Measurements from ENCODE around the gene TMEM163. TPM values are rescaled to one million over a fixed set of nuclear protein-coding genes. Genes with fewer than 3 reads are reported as not detected.

The TMEM163 gene
- total RNA-seq, 1 experiment from 2014 or later = 0.94 TPM

DNA sequence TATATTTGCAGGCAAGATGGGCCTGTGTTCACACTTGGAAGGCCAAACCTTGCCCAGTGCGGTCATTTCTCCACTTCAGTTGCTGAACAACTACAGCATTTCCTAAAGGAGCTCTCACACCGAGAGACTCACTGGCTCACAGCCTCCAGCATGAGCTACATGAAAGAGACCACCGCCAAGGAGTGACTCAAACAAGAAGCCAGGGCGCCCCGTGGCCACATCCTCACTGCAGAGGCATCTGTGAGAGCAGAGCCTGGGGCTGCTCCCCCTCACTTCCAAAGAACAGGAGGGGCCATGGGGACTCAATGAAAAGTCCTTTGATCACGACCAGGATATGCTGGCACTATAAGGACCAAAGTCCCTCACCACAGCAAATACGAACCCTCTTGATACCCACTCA is 50.0 kb downstream of the TMEM163 start:
- H3K36me3 Mint-ChIP-seq = no peaks in the 10 kb centered on the region
- POLR2A ChIA-PET = no interaction called here
- CTCF ChIA-PET = no interaction called here
- no peak overlapping the region for H3K4me3 Mint-ChIP-seq
- no peak overlapping the region for H3K27ac Mint-ChIP-seq
- H3K9me3 Mint-ChIP-seq = peaks cover 5% of the 10 kb centered on the region; the same call in 1 of the 2 replicates
- no peak for DNase-seq (ENCODE audit: low spot score)
- H3K4me1 Mint-ChIP-seq = peaks cover 15% of the 10 kb centered on the region
- no peaks in the 10 kb centered on the region for H3K27me3 Mint-ChIP-seq (ENCODE audit: low read depth)
- ATAC-seq = no peak
- no peak for TF ChIP-seq MYBL2 (CRISPR knock-in tag; IDR thresholded peaks at IDR 0.05)
- TF ChIP-seq, protein P1, sequence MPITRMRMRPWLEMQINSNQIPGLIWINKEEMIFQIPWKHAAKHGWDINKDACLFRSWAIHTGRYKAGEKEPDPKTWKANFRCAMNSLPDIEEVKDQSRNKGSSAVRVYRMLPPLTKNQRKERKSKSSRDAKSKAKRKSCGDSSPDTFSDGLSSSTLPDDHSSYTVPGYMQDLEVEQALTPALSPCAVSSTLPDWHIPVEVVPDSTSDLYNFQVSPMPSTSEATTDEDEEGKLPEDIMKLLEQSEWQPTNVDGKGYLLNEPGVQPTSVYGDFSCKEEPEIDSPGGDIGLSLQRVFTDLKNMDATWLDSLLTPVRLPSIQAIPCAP (CRISPR knock-in tag; IDR thresholded peaks at IDR 0.05) = no peak
- TF ChIP-seq, protein P2, sequence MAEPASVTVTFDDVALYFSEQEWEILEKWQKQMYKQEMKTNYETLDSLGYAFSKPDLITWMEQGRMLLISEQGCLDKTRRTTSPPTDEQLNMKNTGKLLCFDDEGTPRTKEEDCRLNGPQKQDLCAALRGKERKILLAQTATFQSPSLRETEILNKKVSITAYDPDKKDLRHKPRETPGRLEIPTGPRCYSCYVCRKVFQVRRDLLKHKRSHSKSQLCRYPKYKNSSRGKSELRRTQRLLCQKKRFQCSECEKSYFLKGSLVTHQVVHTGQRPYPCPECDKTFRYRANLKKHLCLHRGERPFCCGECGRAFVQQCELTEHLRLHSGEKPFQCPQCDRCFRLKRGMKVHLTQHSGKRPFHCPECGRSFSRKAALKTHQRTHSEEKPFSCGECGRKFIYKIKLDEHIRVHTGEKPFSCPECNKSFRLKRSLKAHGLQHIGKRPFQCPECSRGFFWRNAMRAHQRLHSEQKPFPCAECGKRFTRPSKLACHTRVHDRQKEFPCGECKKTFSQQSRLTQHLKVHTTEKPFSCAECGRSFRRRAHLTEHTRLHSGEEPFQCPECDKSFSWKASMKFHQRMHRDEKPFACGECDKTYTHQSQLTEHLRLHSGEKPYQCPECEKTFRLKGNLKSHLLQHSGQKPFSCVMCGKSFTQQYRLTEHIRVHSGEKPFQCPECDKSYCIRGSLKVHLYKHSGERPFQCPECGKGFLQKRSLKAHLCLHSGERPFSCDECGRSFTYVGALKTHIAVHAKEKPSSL (CRISPR knock-in tag; conservative IDR thresholded peaks at IDR 0.05) = no peak
- TF ChIP-seq, protein P3, sequence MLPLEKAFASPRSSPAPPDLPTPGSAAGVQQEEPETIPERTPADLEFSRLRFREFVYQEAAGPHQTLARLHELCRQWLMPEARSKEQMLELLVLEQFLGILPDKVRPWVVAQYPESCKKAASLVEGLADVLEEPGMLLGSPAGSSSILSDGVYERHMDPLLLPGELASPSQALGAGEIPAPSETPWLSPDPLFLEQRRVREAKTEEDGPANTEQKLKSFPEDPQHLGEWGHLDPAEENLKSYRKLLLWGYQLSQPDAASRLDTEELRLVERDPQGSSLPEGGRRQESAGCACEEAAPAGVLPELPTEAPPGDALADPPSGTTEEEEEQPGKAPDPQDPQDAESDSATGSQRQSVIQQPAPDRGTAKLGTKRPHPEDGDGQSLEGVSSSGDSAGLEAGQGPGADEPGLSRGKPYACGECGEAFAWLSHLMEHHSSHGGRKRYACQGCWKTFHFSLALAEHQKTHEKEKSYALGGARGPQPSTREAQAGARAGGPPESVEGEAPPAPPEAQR (CRISPR knock-in tag; IDR thresholded peaks at IDR 0.05) = no peak
- no peak for TF ChIP-seq ZNF317 (CRISPR knock-in tag; IDR thresholded peaks at IDR 0.05; ENCODE audit: borderline replicate concordance, low read depth)
- TF ChIP-seq, protein P4, sequence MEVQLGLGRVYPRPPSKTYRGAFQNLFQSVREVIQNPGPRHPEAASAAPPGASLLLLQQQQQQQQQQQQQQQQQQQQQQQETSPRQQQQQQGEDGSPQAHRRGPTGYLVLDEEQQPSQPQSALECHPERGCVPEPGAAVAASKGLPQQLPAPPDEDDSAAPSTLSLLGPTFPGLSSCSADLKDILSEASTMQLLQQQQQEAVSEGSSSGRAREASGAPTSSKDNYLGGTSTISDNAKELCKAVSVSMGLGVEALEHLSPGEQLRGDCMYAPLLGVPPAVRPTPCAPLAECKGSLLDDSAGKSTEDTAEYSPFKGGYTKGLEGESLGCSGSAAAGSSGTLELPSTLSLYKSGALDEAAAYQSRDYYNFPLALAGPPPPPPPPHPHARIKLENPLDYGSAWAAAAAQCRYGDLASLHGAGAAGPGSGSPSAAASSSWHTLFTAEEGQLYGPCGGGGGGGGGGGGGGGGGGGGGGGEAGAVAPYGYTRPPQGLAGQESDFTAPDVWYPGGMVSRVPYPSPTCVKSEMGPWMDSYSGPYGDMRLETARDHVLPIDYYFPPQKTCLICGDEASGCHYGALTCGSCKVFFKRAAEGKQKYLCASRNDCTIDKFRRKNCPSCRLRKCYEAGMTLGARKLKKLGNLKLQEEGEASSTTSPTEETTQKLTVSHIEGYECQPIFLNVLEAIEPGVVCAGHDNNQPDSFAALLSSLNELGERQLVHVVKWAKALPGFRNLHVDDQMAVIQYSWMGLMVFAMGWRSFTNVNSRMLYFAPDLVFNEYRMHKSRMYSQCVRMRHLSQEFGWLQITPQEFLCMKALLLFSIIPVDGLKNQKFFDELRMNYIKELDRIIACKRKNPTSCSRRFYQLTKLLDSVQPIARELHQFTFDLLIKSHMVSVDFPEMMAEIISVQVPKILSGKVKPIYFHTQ (CRISPR knock-in tag; IDR thresholded peaks at IDR 0.05) = no peak
- TF ChIP-seq, protein P5, sequence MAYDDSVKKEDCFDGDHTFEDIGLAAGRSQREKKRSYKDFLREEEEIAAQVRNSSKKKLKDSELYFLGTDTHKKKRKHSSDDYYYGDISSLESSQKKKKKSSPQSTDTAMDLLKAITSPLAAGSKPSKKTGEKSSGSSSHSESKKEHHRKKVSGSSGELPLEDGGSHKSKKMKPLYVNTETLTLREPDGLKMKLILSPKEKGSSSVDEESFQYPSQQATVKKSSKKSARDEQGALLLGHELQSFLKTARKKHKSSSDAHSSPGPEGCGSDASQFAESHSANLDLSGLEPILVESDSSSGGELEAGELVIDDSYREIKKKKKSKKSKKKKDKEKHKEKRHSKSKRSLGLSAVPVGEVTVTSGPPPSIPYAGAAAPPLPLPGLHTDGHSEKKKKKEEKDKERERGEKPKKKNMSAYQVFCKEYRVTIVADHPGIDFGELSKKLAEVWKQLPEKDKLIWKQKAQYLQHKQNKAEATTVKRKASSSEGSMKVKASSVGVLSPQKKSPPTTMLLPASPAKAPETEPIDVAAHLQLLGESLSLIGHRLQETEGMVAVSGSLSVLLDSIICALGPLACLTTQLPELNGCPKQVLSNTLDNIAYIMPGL (CRISPR knock-in tag; IDR thresholded peaks at IDR 0.05) = no peak
- TF ChIP-seq, protein P6, sequence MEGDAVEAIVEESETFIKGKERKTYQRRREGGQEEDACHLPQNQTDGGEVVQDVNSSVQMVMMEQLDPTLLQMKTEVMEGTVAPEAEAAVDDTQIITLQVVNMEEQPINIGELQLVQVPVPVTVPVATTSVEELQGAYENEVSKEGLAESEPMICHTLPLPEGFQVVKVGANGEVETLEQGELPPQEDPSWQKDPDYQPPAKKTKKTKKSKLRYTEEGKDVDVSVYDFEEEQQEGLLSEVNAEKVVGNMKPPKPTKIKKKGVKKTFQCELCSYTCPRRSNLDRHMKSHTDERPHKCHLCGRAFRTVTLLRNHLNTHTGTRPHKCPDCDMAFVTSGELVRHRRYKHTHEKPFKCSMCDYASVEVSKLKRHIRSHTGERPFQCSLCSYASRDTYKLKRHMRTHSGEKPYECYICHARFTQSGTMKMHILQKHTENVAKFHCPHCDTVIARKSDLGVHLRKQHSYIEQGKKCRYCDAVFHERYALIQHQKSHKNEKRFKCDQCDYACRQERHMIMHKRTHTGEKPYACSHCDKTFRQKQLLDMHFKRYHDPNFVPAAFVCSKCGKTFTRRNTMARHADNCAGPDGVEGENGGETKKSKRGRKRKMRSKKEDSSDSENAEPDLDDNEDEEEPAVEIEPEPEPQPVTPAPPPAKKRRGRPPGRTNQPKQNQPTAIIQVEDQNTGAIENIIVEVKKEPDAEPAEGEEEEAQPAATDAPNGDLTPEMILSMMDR (IDR thresholded peaks at IDR 0.05) = no peak
- no peak for TF ChIP-seq NR3C1 (CRISPR knock-in tag; conservative IDR thresholded peaks at IDR 0.05; ENCODE audit: low read depth)
- TF ChIP-seq NR2C2 (CRISPR knock-in tag; IDR thresholded peaks at IDR 0.05) = no peak
- no peak for TF ChIP-seq ELF4 (CRISPR knock-in tag; IDR thresholded peaks at IDR 0.05; ENCODE audit: low read depth)
- TF ChIP-seq NFE2L1 (CRISPR knock-in tag; IDR thresholded peaks at IDR 0.05) = no peak
- TF ChIP-seq, protein P7, sequence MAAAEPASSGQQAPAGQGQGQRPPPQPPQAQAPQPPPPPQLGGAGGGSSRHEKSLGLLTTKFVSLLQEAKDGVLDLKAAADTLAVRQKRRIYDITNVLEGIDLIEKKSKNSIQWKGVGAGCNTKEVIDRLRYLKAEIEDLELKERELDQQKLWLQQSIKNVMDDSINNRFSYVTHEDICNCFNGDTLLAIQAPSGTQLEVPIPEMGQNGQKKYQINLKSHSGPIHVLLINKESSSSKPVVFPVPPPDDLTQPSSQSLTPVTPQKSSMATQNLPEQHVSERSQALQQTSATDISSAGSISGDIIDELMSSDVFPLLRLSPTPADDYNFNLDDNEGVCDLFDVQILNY (CRISPR knock-in tag; IDR thresholded peaks at IDR 0.05) = no peak
- TF ChIP-seq ZNF263 (CRISPR knock-in tag; IDR thresholded peaks at IDR 0.05; ENCODE audit: low read depth) = no peak
- TF ChIP-seq ESRRA (CRISPR knock-in tag; IDR thresholded peaks at IDR 0.05; ENCODE audit: borderline replicate concordance) = no peak
- TF ChIP-seq ZNF121 (CRISPR knock-in tag; IDR thresholded peaks at IDR 0.05) = no peak

All from WTC11 (cell line).